Esophagus (tissue), 2 donors: Measurements from ENCODE around the gene CLSTN3. TPM values are rescaled to one million over a fixed set of nuclear protein-coding genes. Genes with fewer than 3 reads are reported as not detected.

Experiments
- H3K27ac ChIP-seq, 2 donors: one replicate each; pipeline ENCODE4 v1.5.1; 2013; ENCODE audit warnings: low read depth in 2 of 2, mild to moderate bottlenecking in 2 of 2, inconsistent platforms in 1 of 2, low read length in 1 of 2, moderate library complexity in 1 of 2
- H3K27me3 ChIP-seq, 2 donors: one replicate each; pipeline ENCODE4 v1.6.1; 2013; ENCODE audit warnings: low read length in 2 of 2, control low read depth in 1 of 2, mild to moderate bottlenecking in 1 of 2; ENCODE audit not compliant: insufficient read depth in 2 of 2, control insufficient read depth in 1 of 2
- H3K36me3 ChIP-seq, 2 donors: one replicate each; pipeline ENCODE4 v1.6.1; 2013; ENCODE audit warnings: low read length in 1 of 2; ENCODE audit not compliant: control insufficient read depth in 2 of 2, insufficient read depth in 2 of 2
- H3K4me1 ChIP-seq, 2 donors: one replicate each; pipeline ENCODE4 v1.6.1; 2013; ENCODE audit warnings: low read length in 1 of 2; ENCODE audit not compliant: control insufficient read depth in 2 of 2, insufficient read depth in 2 of 2
- H3K4me3 ChIP-seq, 2 donors: one replicate each; pipeline ENCODE4 v1.5.1; 2013; ENCODE audit warnings: low read length in 2 of 2, mild to moderate bottlenecking in 2 of 2, low read depth in 1 of 2, moderate library complexity in 1 of 2
- H3K9me3 ChIP-seq, 2 donors: one replicate each; pipeline ENCODE4 v1.6.1; 2013; ENCODE audit warnings: mild to moderate bottlenecking in 2 of 2, low read depth in 1 of 2, low read length in 1 of 2, moderate library complexity in 1 of 2; ENCODE audit not compliant: control insufficient read depth in 2 of 2, insufficient read depth in 1 of 2
- WGBS, 2 donors: extraction: QIAGEN DNeasy Blood & Tissue Kit; methylation state at CpG; one replicate each; pipeline ENCODE4 v1.1.7; 2013; 5-methylcytosine and 5-hydroxymethylcytosine counted together
- polyA plus RNA-seq, 2 donors: library from polyadenylated mRNA; stranded (reverse); fragments of 200-250 nt; gene quantifications; one replicate each; pipeline ENCODE4 v1.2.3, GENCODE V29; 2013
- donor health status: healthy with polysubstance abuse.
- donor health status: Bipolar disorder and iron deficiency.

The CLSTN3 gene
- polyA plus RNA-seq, 2 donors = 5.3 to 12.0 TPM

DNA sequence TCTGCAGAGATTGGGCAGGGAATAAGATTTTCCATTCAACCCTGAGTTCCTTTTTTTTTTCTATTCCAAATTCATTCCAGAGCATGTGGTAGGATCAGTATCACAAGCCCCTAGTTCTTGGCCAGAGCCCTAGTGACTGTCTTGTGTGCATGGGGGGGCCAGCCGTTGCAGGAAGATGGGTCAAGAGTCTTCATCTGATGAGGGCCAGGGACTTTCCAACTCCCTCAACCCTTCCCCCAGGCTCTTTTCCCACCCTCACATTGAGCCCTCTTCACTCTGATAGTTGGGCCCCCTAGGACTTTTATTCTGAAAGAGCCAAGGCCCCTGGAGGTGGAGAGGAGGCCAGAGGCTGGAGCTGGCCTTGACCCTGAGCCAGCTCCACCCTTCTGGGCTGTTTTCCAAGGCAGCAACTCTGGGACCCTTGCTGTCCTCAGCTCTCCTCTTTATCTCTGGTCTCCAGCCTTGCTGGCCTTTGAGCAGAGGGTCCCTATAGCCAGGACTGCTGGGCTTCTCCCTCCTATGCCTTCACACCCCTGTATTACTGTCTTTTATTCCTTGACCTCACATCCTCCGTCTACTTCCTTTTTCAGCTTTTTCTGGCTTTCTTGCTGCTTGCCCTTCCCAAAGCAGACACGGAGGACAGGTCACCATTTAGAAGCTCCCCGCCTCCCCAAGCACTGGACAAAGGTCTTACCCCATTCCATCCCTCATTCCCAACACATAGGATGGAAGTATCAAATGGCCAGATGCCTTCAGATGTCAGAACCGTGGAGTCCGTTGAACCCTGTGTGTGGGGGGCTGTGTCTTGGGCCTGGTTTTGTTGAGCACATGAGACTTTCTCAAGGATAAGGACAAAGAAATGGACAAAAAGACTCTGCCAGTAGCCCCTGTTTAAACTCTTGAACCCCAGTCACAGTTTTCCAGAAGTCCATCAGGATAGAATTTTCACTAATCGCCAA lies 7.1 kb upstream of the CLSTN3 start:
- H3K36me3 ChIP-seq = no peaks in the 10 kb centered on the region
- no peaks in the 10 kb centered on the region for H3K9me3 ChIP-seq
- H3K4me1 ChIP-seq = peaks cover 0 to 3% of the 10 kb centered on the region in 2 donors
- no peak overlapping the region for H3K27ac ChIP-seq
- no peak overlapping the region for H3K4me3 ChIP-seq
- no peaks in the 10 kb centered on the region for H3K27me3 ChIP-seq
- 69 to 74% methylated on average over 7 of the region's 7 CpGs for WGBS, 2 donors

DNA sequence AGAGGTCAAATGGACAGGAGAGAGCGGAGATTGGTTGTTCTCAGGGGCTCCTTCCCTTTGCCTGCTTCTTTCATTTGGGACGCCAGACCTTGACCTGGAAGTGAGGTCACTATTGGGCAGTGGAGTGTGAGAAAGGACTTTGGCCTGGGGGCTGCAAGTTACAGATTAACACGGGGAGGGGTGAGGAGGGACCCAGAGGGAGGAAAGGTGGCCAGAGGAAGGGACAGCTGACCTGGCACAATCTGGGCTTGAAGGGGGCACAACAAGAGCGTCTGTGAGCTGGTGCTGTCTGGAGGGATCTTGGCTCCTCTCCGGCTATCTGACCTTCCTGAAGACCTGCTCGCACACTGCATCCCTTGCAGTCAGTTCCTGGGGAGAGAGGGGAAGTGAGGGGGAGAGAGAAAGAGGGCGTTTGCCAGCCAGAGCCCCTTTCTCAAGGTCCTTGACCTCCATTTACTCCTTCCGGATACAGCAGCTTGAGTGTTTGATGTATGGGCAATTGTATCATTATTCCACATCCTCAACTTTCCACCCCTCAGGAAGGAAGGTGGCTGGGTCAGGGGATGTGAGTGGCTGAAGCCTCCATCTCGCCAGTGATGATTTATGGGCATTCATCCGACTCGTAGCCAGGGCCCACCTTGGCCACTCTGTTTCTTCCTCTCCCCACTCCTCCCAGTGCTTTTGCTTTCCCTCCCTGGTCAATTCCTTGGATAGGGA lies 6.2 kb upstream of the CLSTN3 start:
- Histone ChIP-seq H3K36me3 (no peaks in the 10 kb centered on the region), H3K4me3 (no peak overlapping the region), H3K4me1 (peaks cover 0 to 3% of the 10 kb centered on the region in 2 donors), H3K27ac (no peak overlapping the region), H3K9me3 (no peaks in the 10 kb centered on the region), H3K27me3 (no peaks in the 10 kb centered on the region)
- 68 to 73% methylated on average over 11 of the region's 11 CpGs for WGBS, 2 donors

DNA sequence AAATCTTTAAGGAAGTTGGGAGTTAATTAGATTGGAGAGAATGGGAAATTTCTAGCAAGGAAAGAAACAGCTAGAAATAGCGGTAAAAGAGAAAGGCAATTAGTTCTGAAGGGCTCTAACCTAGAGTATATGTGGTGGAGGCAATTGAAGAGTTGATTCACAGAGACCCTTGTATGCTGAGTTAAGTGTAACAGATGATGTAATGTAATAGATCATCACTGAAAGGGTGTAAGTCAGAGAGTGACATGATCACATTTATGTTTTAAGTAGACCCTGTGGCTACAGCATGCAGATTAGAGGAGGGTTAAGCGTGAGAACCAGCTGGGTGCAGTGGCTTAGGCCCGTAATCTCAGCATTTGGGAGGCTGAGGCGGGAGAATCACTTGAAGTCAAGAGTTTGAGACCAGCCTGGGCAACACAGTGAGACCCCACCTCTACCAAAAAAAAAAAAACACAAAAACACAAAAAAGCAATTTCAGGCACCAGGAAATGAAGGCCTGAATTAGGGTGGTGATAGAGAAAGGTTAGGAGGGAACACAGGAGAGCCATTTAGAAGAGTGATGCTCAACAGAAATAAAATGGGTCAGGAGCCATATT lies 4.4 kb upstream of the CLSTN3 start:
- Histone ChIP-seq H3K27ac (no peak overlapping the region), H3K36me3 (no peaks in the 10 kb centered on the region), H3K4me3 (no peak overlapping the region), H3K9me3 (no peaks in the 10 kb centered on the region), H3K4me1 (peaks cover 3% of the 10 kb centered on the region in 2 donors), H3K27me3 (no peaks in the 10 kb centered on the region)
- 86 to 89% methylated on average over 4 of the region's 4 CpGs for WGBS, 2 donors

DNA sequence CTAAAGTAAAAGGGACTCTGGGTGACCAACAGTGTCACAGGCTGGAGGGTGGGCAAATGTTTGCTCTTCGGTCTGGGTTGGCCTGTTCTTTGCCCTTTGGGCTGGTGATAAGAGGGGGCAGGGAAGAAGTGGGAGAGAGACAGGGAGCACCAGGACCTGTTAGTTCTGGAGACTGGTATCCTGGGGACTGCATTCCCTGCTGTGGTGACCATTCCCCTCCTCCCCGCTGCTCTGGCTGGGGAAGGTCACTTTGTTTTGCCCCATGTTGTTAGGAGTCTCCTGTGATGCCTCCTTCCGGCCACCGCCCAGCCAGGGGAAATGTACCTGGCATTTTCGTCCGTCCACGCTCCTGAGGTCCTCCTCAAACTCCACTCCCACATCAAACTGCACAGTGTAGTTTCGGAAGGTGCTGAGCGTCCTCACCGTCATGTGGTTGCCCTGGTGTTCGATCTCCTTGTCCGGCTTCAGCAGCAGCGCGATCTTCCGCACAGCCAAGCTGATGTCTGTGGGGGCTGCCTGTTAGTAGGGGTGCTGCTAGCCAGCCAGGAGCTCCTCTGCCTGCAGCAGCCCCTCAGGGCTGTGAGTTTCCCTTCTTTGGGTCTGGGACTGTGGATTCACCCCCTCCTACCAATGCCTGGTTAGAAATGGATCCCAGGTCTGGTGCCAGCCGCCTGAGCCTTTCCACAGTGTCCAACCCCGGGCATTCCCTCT lies 2.1 kb upstream of the CLSTN3 start:
- no peaks in the 10 kb centered on the region for H3K9me3 ChIP-seq
- H3K27me3 ChIP-seq = no peaks in the 10 kb centered on the region
- peak overlapping the region in 1 of 2 donors; percentile 2 for H3K27ac ChIP-seq
- WGBS, 2 donors = 79 to 86% methylated on average over 17 of the region's 17 CpGs
- no peak overlapping the region for H3K4me3 ChIP-seq
- H3K36me3 ChIP-seq = no peaks in the 10 kb centered on the region
- H3K4me1 ChIP-seq = peaks cover 0 to 6% of the 10 kb centered on the region in 2 donors

DNA sequence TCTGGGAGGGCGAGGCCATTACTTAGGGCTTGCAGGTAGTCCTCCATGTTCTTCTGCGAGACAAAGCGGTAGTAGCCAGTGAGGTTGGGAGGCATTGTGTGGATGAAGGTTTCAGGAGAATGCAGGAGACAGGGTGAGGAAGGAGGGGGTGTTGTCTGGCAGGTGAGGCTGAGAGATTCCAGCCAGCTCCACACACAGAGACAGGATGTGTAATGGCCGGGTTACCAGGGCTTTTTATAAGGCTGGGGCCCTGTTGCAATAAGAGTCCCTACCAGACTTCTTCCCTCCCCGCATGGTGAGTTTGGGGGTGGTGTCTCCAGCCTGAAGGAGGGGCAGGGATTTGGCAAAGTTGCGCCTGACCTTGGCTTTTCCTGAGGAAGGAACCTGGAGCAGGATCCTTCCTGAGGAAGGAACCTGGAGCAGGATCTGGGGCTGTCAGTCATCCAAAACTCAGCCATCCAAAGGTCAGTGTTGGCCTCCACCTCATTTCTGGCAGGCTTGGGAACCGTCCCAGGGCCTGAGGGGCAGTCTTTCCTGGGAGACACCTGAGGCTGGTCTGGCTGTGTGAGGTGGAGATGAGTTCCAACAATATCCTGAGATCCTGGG lies 1.4 kb upstream of the CLSTN3 start, which contains the start of gene RBP5:
TSS of gene RBP5 (minus strand) at position 209 of the 606 bp plus-strand sequence. CDS start at position 95, 114 bp downstream.
- H3K4me1 ChIP-seq = peaks cover 0 to 6% of the 10 kb centered on the region in 2 donors
- 60 to 64% methylated on average over 7 of the region's 7 CpGs for WGBS, 2 donors
- H3K27me3 ChIP-seq = no peaks in the 10 kb centered on the region
- H3K9me3 ChIP-seq = no peaks in the 10 kb centered on the region
- H3K4me3 ChIP-seq = peak within 1 kb of the TSS; percentile 46 to 62
- peaks cover 0 to 1% of the 10 kb centered on the region in 2 donors for H3K36me3 ChIP-seq
- H3K27ac ChIP-seq = peak within 1 kb of the TSS; percentile 28 to 70

DNA sequence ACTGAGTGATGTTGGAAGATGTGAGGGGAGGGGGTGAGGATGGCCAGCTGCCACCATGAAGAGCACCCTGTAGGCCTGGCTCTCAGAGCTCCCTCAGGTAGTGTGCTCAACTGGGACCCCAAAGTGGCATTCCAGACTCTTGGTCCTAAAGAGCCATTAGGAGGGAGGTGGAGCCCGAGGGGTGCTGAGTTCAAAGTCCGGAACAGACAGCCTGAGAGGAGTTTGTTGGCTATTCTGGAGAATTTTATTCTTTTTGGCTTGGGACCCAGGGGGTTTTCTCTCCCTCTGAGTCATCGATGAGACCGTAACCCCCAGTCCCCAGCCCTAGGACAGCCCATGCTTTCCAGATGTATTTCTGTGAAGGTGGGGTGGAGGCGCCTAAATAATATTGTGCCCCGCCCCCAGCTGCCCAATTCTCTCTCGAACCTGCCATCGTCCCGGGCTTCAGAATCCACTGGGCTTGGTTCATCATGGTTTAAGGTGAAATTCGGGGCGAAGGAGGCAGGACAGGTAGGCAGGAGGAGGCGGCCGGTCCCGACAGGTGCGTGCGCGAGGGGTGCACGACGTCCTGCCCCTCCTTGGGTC lies 792 bp upstream of the CLSTN3 start:
- 5 to 6% methylated on average over 18 to 19 of the region's 19 CpGs for WGBS, 2 donors
- H3K36me3 ChIP-seq = peaks cover 0 to 5% of the 10 kb centered on the region in 2 donors
- no peaks in the 10 kb centered on the region for H3K27me3 ChIP-seq
- H3K4me1 ChIP-seq = peaks cover 0 to 6% of the 10 kb centered on the region in 2 donors
- peak overlapping the region; percentile 28 to 70 for H3K27ac ChIP-seq
- H3K9me3 ChIP-seq = no peaks in the 10 kb centered on the region
- H3K4me3 ChIP-seq = peak overlapping the region; percentile 46 to 62

DNA sequence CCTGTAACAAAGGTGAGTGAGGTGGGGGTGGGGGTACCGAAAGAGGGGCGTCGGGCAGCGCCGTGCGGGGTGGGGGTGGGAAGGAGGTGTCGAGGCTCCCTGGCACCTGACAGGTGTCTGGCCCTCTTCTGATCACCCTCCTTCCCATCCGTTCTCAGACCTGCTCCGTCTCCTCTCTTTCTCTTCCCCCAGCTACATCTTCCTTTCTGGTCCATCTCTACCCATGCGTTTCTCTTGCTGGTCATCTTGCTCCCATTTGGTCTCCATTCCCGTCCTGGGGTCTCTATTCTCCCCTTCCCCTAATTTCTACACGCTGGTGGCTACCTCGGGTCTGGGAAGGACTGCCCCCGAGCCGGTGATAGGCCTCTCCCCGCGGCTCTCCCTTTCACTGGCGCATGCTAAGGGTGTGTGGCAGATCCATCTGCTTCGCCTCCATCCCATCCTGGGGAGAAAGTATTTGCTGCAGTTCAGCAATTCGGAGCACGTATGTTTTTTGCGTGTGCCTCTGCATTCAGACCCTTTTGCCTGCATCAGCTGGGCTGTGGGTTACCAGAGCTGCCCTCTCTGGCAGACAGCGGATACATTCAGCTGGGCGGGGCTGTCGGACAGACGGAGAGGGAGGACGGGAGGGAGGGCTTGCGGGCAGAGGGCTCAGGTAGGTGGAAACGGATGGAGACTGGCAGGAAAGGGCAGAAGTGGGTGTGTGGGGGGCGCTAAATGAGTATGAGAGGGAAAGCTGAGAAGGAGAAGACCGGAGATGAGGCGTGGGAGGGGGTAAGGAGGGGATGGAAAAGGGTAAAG lies 730 bp downstream of the CLSTN3 start:
- peak overlapping the region; percentile 46 to 62 for H3K4me3 ChIP-seq
- peak overlapping the region; percentile 62 to 69 for H3K27ac ChIP-seq
- 2 to 3% methylated on average over 31 to 32 of the region's 32 CpGs for WGBS, 2 donors
- no peaks in the 10 kb centered on the region for H3K27me3 ChIP-seq
- H3K9me3 ChIP-seq = no peaks in the 10 kb centered on the region
- H3K36me3 ChIP-seq = peaks cover 0 to 10% of the 10 kb centered on the region in 2 donors
- peaks cover 0 to 6% of the 10 kb centered on the region in 2 donors for H3K4me1 ChIP-seq

DNA sequence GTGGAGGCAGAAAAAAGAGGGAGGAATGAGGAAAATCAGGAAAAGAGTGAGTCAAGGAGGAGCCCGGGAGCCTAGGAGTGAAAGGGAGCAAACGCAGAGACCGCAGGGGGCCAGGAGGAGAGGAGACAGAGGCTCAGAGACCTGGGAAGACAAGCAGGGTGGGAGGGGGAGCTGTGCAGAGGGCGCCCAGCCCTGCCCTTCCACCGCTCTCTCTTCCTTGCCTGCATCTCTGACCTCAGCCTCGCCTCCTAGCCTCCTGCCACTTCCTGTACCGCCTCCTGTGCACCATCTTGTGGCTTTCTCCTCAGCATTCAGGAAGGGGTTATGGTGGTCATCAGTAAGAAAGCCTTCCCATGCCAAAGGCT lies 1.3 kb downstream of the CLSTN3 start:
- peak overlapping the region in 1 of 2 donors; percentile 62 for H3K4me3 ChIP-seq
- WGBS, 2 donors = 42 to 43% methylated on average over 7 of the region's 7 CpGs

More for the DNA sequence above, 1.3 kb downstream of the CLSTN3 start:
- Histone ChIP-seq H3K27ac (peak overlapping the region in 1 of 2 donors; percentile 29), H3K27me3 (no peaks in the 10 kb centered on the region), H3K36me3 (peaks cover 0 to 16% of the 10 kb centered on the region in 2 donors), H3K4me1 (peaks cover 0 to 6% of the 10 kb centered on the region in 2 donors), H3K9me3 (no peaks in the 10 kb centered on the region)
